Mesendoderm (in vitro differentiated cells): Measurements from ENCODE around the gene CD38.

Experiments used
- DNase-seq: peaks from one replicate; pipeline ENCODE4 v3.0.0; 2013
- H2AK5ac ChIP-seq: 2 replicates; pipeline ENCODE4 v1.6.1; 2013; ENCODE audit warnings: low read length, inconsistent platforms
- H2BK120ac ChIP-seq: 2 replicates; pipeline ENCODE4 v1.6.1; 2013; ENCODE audit warnings: low read depth, mild to moderate bottlenecking, low read length, moderate library complexity, mixed read lengths
- H2BK15ac ChIP-seq: replicated peaks from 2 replicates; pipeline ENCODE4 v1.6.1; 2013; ENCODE audit warnings: low read depth, mild to moderate bottlenecking, moderate library complexity
- H2BK5ac ChIP-seq: 2 replicates; pipeline ENCODE4 v1.6.1; 2013; ENCODE audit warnings: low read length, inconsistent platforms
- H3K18ac ChIP-seq: 2 replicates; pipeline ENCODE4 v1.6.1; 2013; ENCODE audit warnings: mild to moderate bottlenecking, low read length, mixed read lengths
- H3K23ac ChIP-seq: one replicate; pipeline ENCODE4 v1.6.1; 2013; ENCODE audit warnings: low read length
- H3K27ac ChIP-seq: 2 replicates; pipeline ENCODE4 v1.5.1; 2013; ENCODE audit warnings: low read depth, mild to moderate bottlenecking, inconsistent platforms, low read length, moderate library complexity
- H3K27me3 ChIP-seq: 2 replicates; pipeline ENCODE4 v1.6.1; 2013; ENCODE audit warnings: low read length, control low read depth, mild to moderate bottlenecking, inconsistent platforms; ENCODE audit not compliant: insufficient read depth, poor library complexity
- H3K36me3 ChIP-seq: 2 replicates; pipeline ENCODE4 v1.6.1; 2013; ENCODE audit warnings: low read length, inconsistent platforms; ENCODE audit not compliant: control insufficient read depth, insufficient read depth
- H3K4ac ChIP-seq: one replicate; pipeline ENCODE4 v1.6.1; 2013; ENCODE audit warnings: low read depth, mild to moderate bottlenecking, low read length, moderate library complexity
- H3K4me1 ChIP-seq: 2 replicates; pipeline ENCODE4 v1.6.1; 2013; ENCODE audit warnings: low read depth, low read length, inconsistent platforms; ENCODE audit not compliant: control insufficient read depth
- H3K4me2 ChIP-seq: 2 replicates; pipeline ENCODE4 v1.6.1; 2013; ENCODE audit warnings: low read length
- H3K4me3 ChIP-seq: 2 replicates; pipeline ENCODE4 v1.5.1; 2013; ENCODE audit warnings: mild to moderate bottlenecking, low read length
- H3K56ac ChIP-seq: one replicate; pipeline ENCODE4 v1.6.1; 2013; ENCODE audit warnings: low read length
- H3K79me1 ChIP-seq: 2 replicates; pipeline ENCODE4 v1.6.1; 2013; ENCODE audit warnings: low read length, inconsistent platforms
- H3K79me2 ChIP-seq: 2 replicates; pipeline ENCODE4 v1.6.1; 2013; ENCODE audit warnings: mild to moderate bottlenecking, low read length; ENCODE audit not compliant: control insufficient read depth, insufficient read depth
- H3K9ac ChIP-seq: 2 replicates; pipeline ENCODE4 v1.6.1; 2013; ENCODE audit warnings: low read length, inconsistent platforms
- H4K5ac ChIP-seq: one replicate; pipeline ENCODE4 v1.6.1; 2013; ENCODE audit warnings: low read length
- H4K8ac ChIP-seq: one replicate; pipeline ENCODE4 v1.6.1; 2013; ENCODE audit warnings: low read depth, mild to moderate bottlenecking, control low read depth, low read length, moderate library complexity
- WGBS: extraction: QIAGEN DNeasy Blood & Tissue Kit; methylation state at CpG from one replicate; pipeline ENCODE4 v1.1.7; 2013; ENCODE audit warnings: low lambda C conversion rate, missing lambda C conversion rate; ENCODE audit not compliant: insufficient coverage; ENCODE audit errors: extremely low coverage; 5-methylcytosine and 5-hydroxymethylcytosine counted together

The CD38 gene

GRCh38 chr4:15864651-15865566 lies 86.8 kb downstream of the CD38 start:
- no peaks in the 10 kb centered on the region for H3K79me2 ChIP-seq
- no peak overlapping the region for H2AK5ac ChIP-seq
- H2BK5ac ChIP-seq, result no peak overlapping the region
- H3K79me1 ChIP-seq, result no peaks in the 10 kb centered on the region
- H4K5ac ChIP-seq, result no peak overlapping the region
- no CpG with 5 or more reads among the region's 2 CpGs for WGBS
- no peak overlapping the region for H3K23ac ChIP-seq
- no peak overlapping the region for H3K9ac ChIP-seq
- DNase-seq, result no peak
- no peak overlapping the region for H3K56ac ChIP-seq
- H3K4me2 ChIP-seq, result no peak overlapping the region
- H3K36me3 ChIP-seq, result no peaks in the 10 kb centered on the region
- no peaks in the 10 kb centered on the region for H3K27me3 ChIP-seq
- no peak overlapping the region for H4K8ac ChIP-seq
- H3K4me1 ChIP-seq, result no peaks in the 10 kb centered on the region
- H3K18ac ChIP-seq, result no peak overlapping the region
- H2BK120ac ChIP-seq, result no peak overlapping the region
- H3K27ac ChIP-seq, result no peak overlapping the region
- H2BK15ac ChIP-seq, result no peak overlapping the region
- no peak overlapping the region for H3K4ac ChIP-seq
- no peak overlapping the region for H3K4me3 ChIP-seq

DNA sequence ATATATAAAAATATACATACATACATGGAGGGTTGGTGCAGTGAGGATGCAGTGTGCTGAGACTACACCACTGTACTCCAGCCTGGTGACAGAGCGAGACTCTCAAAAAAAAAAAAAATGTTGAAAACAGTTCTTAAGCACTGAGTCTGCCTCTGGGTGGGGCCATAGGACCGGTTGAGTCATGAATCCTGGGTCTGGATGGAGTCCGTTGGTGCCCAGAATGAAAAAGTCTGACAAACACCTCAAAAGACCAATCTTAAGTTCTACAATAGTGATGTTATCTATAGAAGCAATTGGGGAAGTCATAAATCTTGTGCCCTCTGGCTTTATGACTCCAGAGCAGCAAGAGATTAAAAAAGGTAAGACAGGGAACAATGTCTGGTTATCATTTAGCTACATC lies 90.0 kb downstream of the CD38 start:
- WGBS, result no CpG with 5 or more reads among the region's 3 CpGs
- peak; percentile 45 for DNase-seq
- H3K27me3 ChIP-seq, result no peaks in the 10 kb centered on the region
- no peak overlapping the region for H2AK5ac ChIP-seq
- no peak overlapping the region for H3K4ac ChIP-seq
- no peak overlapping the region for H3K23ac ChIP-seq
- H3K4me1 ChIP-seq, result no peaks in the 10 kb centered on the region
- no peaks in the 10 kb centered on the region for H3K36me3 ChIP-seq
- no peak overlapping the region for H3K56ac ChIP-seq
- no peak overlapping the region for H3K9ac ChIP-seq
- no peak overlapping the region for H3K4me3 ChIP-seq
- no peaks in the 10 kb centered on the region for H3K79me2 ChIP-seq
- no peak overlapping the region for H3K18ac ChIP-seq
- H3K27ac ChIP-seq, result no peak overlapping the region
- no peak overlapping the region for H4K5ac ChIP-seq
- no peak overlapping the region for H3K4me2 ChIP-seq
- H4K8ac ChIP-seq, result no peak overlapping the region
- no peak overlapping the region for H2BK120ac ChIP-seq
- H3K79me1 ChIP-seq, result no peaks in the 10 kb centered on the region
- no peak overlapping the region for H2BK15ac ChIP-seq
- H2BK5ac ChIP-seq, result no peak overlapping the region

GRCh38 chr4:15868826-15869413 lies 90.8 kb downstream of the CD38 start:
- H3K4me3 ChIP-seq, result no peak overlapping the region
- no CpG with 5 or more reads among the region's 4 CpGs for WGBS
- H3K79me1 ChIP-seq, result no peaks in the 10 kb centered on the region

GRCh38 chr4:15870079-15870478 lies 92.0 kb downstream of the CD38 start:
- no peak overlapping the region for H2AK5ac ChIP-seq
- H3K79me1 ChIP-seq, result no peaks in the 10 kb centered on the region
- no peak overlapping the region for H3K4me2 ChIP-seq
- no peak overlapping the region for H3K23ac ChIP-seq
- H3K9ac ChIP-seq, result no peak overlapping the region
- no peaks in the 10 kb centered on the region for H3K27me3 ChIP-seq
- no peak overlapping the region for H3K4me3 ChIP-seq
- no peak overlapping the region for H2BK5ac ChIP-seq
- no peaks in the 10 kb centered on the region for H3K36me3 ChIP-seq
- no peak overlapping the region for H4K8ac ChIP-seq
- H3K27ac ChIP-seq, result no peak overlapping the region
- H3K4me1 ChIP-seq, result no peaks in the 10 kb centered on the region
- no peak overlapping the region for H3K18ac ChIP-seq
- no peak overlapping the region for H3K56ac ChIP-seq
- no peak overlapping the region for H4K5ac ChIP-seq
- H3K79me2 ChIP-seq, result no peaks in the 10 kb centered on the region
- WGBS, result no CpG with 5 or more reads among the region's 7 CpGs
- no peak overlapping the region for H3K4ac ChIP-seq
- H2BK15ac ChIP-seq, result no peak overlapping the region
- no peak overlapping the region for H2BK120ac ChIP-seq
- DNase-seq, result no peak

More at GRCh38 chr4:15868826-15869413, 90.8 kb downstream of the CD38 start:
- Histone ChIP-seq H3K27ac (no peak overlapping the region), H3K27me3 (no peaks in the 10 kb centered on the region), H3K56ac (no peak overlapping the region), H2AK5ac (no peak overlapping the region), H3K79me2 (no peaks in the 10 kb centered on the region), H3K4me1 (no peaks in the 10 kb centered on the region), H2BK120ac (no peak overlapping the region), H4K5ac (no peak overlapping the region), H3K9ac (no peak overlapping the region), H3K23ac (no peak overlapping the region), H3K4me2 (no peak overlapping the region), H2BK15ac (no peak overlapping the region), H4K8ac (no peak overlapping the region), H2BK5ac (no peak overlapping the region), H3K4ac (no peak overlapping the region), H3K36me3 (no peaks in the 10 kb centered on the region), H3K18ac (no peak overlapping the region)
- no peak for DNase-seq

DNA sequence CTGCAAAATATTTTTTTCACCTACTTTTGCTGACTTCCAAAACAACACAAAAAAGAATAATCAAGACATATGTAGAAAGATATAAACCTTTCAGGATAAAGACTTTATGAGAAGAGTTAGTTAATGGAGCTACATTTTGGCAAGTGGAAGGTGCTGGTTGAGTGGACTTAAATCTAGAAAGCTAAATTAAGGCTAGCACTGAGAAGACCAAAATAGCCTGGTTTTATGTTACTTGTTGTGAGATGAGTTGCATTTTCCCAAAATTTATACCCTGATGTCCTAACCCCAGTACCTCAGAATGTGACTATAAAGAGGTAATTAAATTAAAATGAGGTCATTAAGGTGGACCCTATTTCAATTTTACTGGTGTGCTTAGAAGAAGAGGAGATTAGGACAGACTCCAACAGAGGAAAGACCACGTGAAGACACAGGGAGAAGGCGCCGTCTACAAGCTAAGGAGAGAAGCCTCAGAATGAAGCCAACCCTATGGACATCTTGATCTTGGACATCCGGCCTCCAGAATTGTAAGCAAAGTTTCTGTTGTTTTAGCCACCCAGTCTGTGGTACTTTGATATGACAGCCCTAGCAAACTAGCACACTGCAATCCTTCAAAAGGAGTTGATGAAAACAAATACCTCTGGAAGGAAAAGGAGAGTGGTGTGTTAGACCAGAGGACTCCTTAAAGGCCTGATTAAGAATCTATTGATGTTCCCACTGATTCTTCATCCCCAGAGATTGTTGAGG lies 93.0 kb downstream of the CD38 start:
- no peaks in the 10 kb centered on the region for H3K4me1 ChIP-seq
- no peaks in the 10 kb centered on the region for H3K36me3 ChIP-seq
- H3K79me2 ChIP-seq, result no peaks in the 10 kb centered on the region
- H2BK15ac ChIP-seq, result no peak overlapping the region
- no peak overlapping the region for H3K9ac ChIP-seq
- no peak overlapping the region for H2BK5ac ChIP-seq
- H3K23ac ChIP-seq, result no peak overlapping the region
- H2BK120ac ChIP-seq, result no peak overlapping the region
- DNase-seq, result no peak
- H3K4me2 ChIP-seq, result no peak overlapping the region
- no peaks in the 10 kb centered on the region for H3K79me1 ChIP-seq
- no peak overlapping the region for H4K8ac ChIP-seq
- WGBS, result no CpG with 5 or more reads among the region's 4 CpGs
- H3K27ac ChIP-seq, result no peak overlapping the region
- no peak overlapping the region for H2AK5ac ChIP-seq
- no peak overlapping the region for H3K4ac ChIP-seq
- no peak overlapping the region for H3K56ac ChIP-seq
- H3K18ac ChIP-seq, result no peak overlapping the region
- no peaks in the 10 kb centered on the region for H3K27me3 ChIP-seq
- H3K4me3 ChIP-seq, result no peak overlapping the region
- no peak overlapping the region for H4K5ac ChIP-seq
